OCI-LY1 (cell line): Measurements from ENCODE around the gene PSMG1.

Experiments used
- CTCF ChIP-seq: fragments of 200-600 bp; sonication (generic), shearing (Covaris generic); IDR thresholded peaks from 2 replicates; pipeline ENCODE4 v1.5.1; 2017; ENCODE audit warnings: mild to moderate bottlenecking, antibody characterized with exemption, low read length, moderate library complexity, mixed read lengths
- EZH2 ChIP-seq: fragments of 200-600 bp; sonication (generic), shearing (Covaris generic); IDR thresholded peaks from 2 replicates; pipeline ENCODE4 v1.8.0; 2017; ENCODE audit warnings: borderline replicate concordance, mixed run types, mild to moderate bottlenecking, antibody characterized with exemption, low read length, moderate library complexity, mixed read lengths

- TF ChIP-seq CTCF (no peak), EZH2 (no peak)
Measured at GRCh38 chr21:39155578-39155977, 27.7 kb downstream of the PSMG1 start.
